Hematopoietic multipotent progenitor cell treated with erythropoietin and hydrocortisone succinate and interleukin-3 and kit ligand, for 8 days (in vitro differentiated cells): Measurements from ENCODE around the gene RABL2B.
A peak's percentile ranks its signal among the peaks of the same experiment; 100 is the strongest.
"Not testable (repeated sequence)": the region's sequence is repeated elsewhere in the genome, so short reads cannot be mapped to it uniquely, and the experiment has no call there.

ENCODE experiments used
- DNase-seq: peaks from one replicate; pipeline ENCODE4 v3.0.0-alpha.2; 2015

Gene RABL2B

GRCh38 chr22:50783033-50783879 is at the start of gene RABL2B:
TSS of gene RABL2B (minus strand) at chr22:50783636. CDS start at chr22:50782294, 1,342 bp downstream.
- DNase-seq: peak; percentile 88

GRCh38 chr22:50786936-50787335 is 3.5 kb upstream of the RABL2B start:
- not testable (repeated sequence) for DNase-seq

GRCh38 chr22:50785289-50785688 is 1.9 kb upstream of the RABL2B start:
- DNase-seq: not testable (repeated sequence)

- not testable (repeated sequence) for DNase-seq
Observed at GRCh38 chr22:50783880-50784276, 442 bp upstream of the RABL2B start.

GRCh38 chr22:50782253-50782652 is 1.2 kb downstream of the RABL2B start:
- DNase-seq: peak; percentile 64

- not testable (repeated sequence) for DNase-seq
Observed at GRCh38 chr22:50780244-50780643, 3.2 kb downstream of the RABL2B start.

- DNase-seq: not testable (repeated sequence)
Observed at GRCh38 chr22:50777631-50778030, 5.8 kb downstream of the RABL2B start.

GRCh38 chr22:50775132-50775531 is 8.3 kb downstream of the RABL2B start:
- DNase-seq: peak; percentile 66

- DNase-seq: not testable (repeated sequence)
Observed at GRCh38 chr22:50764288-50764687, 19.1 kb downstream of the RABL2B start.

- DNase-seq: not testable (repeated sequence)
Observed at GRCh38 chr22:50761829-50762228, 21.6 kb downstream of the RABL2B start.

- not testable (repeated sequence) for DNase-seq
Observed at GRCh38 chr22:50759597-50760341, 23.7 kb downstream of the RABL2B start.

GRCh38 chr22:50756949-50757491 is 26.4 kb downstream of the RABL2B start:
- DNase-seq: peak; percentile 64

- not testable (repeated sequence) for DNase-seq
Observed at GRCh38 chr22:50756406-50756805, 27.0 kb downstream of the RABL2B start.

GRCh38 chr22:50755251-50755650 is 28.2 kb downstream of the RABL2B start:
- DNase-seq: not testable (repeated sequence)

GRCh38 chr22:50749302-50750074 is 33.9 kb downstream of the RABL2B start:
- DNase-seq: not testable (repeated sequence)

- DNase-seq: not testable (repeated sequence)
Observed at GRCh38 chr22:50748630-50749029, 34.8 kb downstream of the RABL2B start.

GRCh38 chr22:50747521-50747920 is 35.9 kb downstream of the RABL2B start:
- not testable (repeated sequence) for DNase-seq

GRCh38 chr22:50744424-50744823 is 39.0 kb downstream of the RABL2B start:
- DNase-seq: not testable (repeated sequence)

GRCh38 chr22:50740714-50741113 is 42.7 kb downstream of the RABL2B start:
- not testable (repeated sequence) for DNase-seq

GRCh38 chr22:50739894-50740293 is 43.5 kb downstream of the RABL2B start:
- DNase-seq: no peak

GRCh38 chr22:50739279-50739691 is 44.2 kb downstream of the RABL2B start:
- DNase-seq: no peak

GRCh38 chr22:50738649-50739227 is 44.7 kb downstream of the RABL2B start:
- DNase-seq: no peak
